Tibial artery (tissue), 4 donors: Measurements from ENCODE around the gene PCED1B.
"Not testable (repeated sequence)": the region's sequence is repeated elsewhere in the genome, so short reads cannot be mapped to it uniquely, and the experiment has no call there.

Experiments used
- DNase-seq, 2 donors: peaks; one replicate each; pipeline ENCODE4 v3.0.0-alpha.2; 2019
- H3K27ac ChIP-seq, 2 donors: fragments of 200-600 bp; sonication (generic) in 1 of 2; 1 replicate in 1 of 2; 2 replicates in 1 of 2; pipeline ENCODE4 v1.5.1; 2018 to 2019; ENCODE audit warnings: mild to moderate bottlenecking in 1 of 2
- H3K27me3 ChIP-seq, 2 donors: fragments of 200-600 bp; sonication (generic) in 1 of 2; one replicate each; pipeline versions ENCODE4 v1.5.1 to v1.6.0; 2016 to 2019
- H3K36me3 ChIP-seq, 3 donors: fragments of 200-600 bp; sonication (generic) in 2 of 3; one replicate each; pipeline ENCODE4 v1.5.1; 2016 to 2019; ENCODE audit warnings: mild to moderate bottlenecking in 2 of 3
- H3K4me1 ChIP-seq, 4 donors: fragments of 200-600 bp; sonication (generic) in 2 of 4; 1 replicate in 3 of 4; 2 replicates in 1 of 4; pipeline ENCODE4 v1.5.1; 2016 to 2019
- H3K4me3 ChIP-seq, 2 donors: fragments of 200-600 bp; sonication (generic) in 1 of 2; 1 replicate in 1 of 2; 2 replicates in 1 of 2; pipeline ENCODE4 v1.5.1; 2018 to 2019; ENCODE audit warnings: mild to moderate bottlenecking in 2 of 2
- H3K9me3 ChIP-seq, 3 donors: fragments of 200-600 bp; sonication (generic) in 1 of 3; one replicate each; pipeline ENCODE4 v1.5.1; 2016 to 2019
- intact Hi-C: fragments of 100-400 bp; cut with DNase I; formaldehyde crosslinking; loops from one replicate; pipeline ENCODE4 v1.15.0; 2023; ENCODE audit warnings: low total_unique reads
- TF ChIP-seq, protein P1 (sequence below), 2 experiments: fragments of 200-600 bp in 1 of 2; fragments of 450-650 bp in 1 of 2; IDR thresholded peaks; one replicate each; pipeline ENCODE4 v1.5.1; 2017 to 2019; ENCODE audit warnings: antibody characterized with exemption in 2 of 2, mild to moderate bottlenecking in 1 of 2, moderate library complexity in 1 of 2

Gene PCED1B

DNA sequence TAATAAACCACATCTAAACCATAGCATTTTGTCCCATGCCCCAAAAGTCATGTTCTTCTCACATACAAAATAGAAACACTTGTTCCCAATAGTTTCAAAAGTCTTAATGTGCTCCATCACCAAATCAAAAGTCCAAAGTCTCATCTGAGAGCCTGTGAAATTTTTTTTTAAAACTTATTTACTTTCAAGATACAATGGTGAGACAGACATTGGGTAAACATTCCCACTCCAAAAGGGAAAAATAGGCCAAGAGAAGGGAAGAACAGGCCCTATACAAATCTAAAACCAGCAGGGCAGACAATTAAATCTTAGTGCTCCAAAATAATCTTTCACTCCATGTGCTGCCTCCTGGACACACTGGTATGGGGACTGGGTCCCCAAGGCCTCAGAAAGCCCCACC is 84.7 kb downstream of the PCED1B start:
- Histone ChIP-seq H3K4me1 (no peaks in the 10 kb centered on the region), H3K27ac (no peak overlapping the region), H3K4me3 (no peak overlapping the region), H3K27me3 (no peaks in the 10 kb centered on the region), H3K36me3 (peaks cover 0 to 6% (median 0%) of the 10 kb centered on the region in 3 donors), H3K9me3 (no peaks in the 10 kb centered on the region)
- DNase-seq = no peak
- TF ChIP-seq, protein P1, sequence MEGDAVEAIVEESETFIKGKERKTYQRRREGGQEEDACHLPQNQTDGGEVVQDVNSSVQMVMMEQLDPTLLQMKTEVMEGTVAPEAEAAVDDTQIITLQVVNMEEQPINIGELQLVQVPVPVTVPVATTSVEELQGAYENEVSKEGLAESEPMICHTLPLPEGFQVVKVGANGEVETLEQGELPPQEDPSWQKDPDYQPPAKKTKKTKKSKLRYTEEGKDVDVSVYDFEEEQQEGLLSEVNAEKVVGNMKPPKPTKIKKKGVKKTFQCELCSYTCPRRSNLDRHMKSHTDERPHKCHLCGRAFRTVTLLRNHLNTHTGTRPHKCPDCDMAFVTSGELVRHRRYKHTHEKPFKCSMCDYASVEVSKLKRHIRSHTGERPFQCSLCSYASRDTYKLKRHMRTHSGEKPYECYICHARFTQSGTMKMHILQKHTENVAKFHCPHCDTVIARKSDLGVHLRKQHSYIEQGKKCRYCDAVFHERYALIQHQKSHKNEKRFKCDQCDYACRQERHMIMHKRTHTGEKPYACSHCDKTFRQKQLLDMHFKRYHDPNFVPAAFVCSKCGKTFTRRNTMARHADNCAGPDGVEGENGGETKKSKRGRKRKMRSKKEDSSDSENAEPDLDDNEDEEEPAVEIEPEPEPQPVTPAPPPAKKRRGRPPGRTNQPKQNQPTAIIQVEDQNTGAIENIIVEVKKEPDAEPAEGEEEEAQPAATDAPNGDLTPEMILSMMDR (IDR thresholded peaks at IDR 0.05) = no peak
- intact Hi-C loops = no loop called here

DNA sequence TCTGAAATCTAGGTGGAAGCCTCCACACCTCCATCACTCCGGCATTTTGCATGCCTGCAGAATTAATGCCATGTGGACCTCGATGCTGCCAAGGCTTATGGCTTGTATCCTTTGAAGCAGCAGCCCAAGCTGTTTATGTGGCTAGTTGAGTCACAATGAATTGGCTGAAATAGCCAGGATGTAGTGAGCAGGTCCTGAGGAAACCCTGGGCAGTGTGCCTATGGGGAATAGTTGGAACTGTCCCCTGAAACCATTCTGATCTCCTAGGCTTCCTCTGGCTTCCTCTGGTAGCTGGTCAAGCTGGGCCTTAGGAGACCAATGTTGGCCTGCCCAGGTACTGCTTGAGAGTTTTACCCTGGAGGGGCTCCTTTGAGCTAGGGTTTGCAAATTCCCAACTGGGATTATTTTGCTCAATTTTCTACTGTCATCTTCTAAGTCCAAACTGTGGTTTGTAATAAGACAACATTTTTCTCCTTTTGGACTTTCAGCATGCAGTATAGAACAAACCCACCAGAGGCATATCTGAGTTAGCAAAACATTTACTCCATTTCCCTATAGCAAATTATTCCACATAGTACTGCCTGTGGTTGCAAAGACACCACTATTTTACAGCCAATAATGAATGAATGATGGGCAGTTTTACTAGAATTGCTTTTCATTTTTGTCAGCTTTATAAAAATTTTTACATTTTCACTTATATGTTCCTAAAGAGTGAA is 85.5 kb downstream of the PCED1B start:
- Histone ChIP-seq H3K9me3 (no peaks in the 10 kb centered on the region), H3K27me3 (no peaks in the 10 kb centered on the region), H3K27ac (no peak overlapping the region), H3K36me3 (peaks cover 0 to 6% (median 0%) of the 10 kb centered on the region in 3 donors), H3K4me3 (no peak overlapping the region), H3K4me1 (no peaks in the 10 kb centered on the region)
- DNase-seq = no peak
- intact Hi-C loops = no loop called here
- TF ChIP-seq, protein P1 (IDR thresholded peaks at IDR 0.05) = no peak

DNA sequence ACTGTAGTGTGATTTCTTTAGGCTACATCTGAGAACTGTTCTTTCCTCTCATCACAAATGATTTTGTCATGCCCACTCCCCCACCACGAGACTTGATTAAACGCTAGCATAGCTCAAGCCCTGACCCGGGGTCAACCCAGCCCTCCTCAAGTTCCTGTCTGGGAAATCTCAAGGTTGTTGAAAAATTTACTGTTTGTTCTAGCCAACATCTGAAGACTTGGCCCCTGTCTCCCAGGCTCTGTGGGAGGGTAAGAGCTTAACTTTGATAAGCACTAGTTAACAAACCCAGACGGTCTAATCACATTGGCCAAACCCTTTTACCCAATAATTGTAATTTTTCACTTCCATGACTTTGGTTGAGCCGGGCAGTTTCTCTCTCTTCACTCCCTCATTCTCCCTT is 86.5 kb downstream of the PCED1B start:
- Histone ChIP-seq H3K27ac (no peak overlapping the region), H3K27me3 (no peaks in the 10 kb centered on the region), H3K4me1 (no peaks in the 10 kb centered on the region), H3K36me3 (peaks cover 0 to 6% (median 0%) of the 10 kb centered on the region in 3 donors), H3K4me3 (no peak overlapping the region), H3K9me3 (no peaks in the 10 kb centered on the region)
- DNase-seq = no peak
- intact Hi-C loops = no loop called here
- TF ChIP-seq, protein P1 (IDR thresholded peaks at IDR 0.05) = no peak

DNA sequence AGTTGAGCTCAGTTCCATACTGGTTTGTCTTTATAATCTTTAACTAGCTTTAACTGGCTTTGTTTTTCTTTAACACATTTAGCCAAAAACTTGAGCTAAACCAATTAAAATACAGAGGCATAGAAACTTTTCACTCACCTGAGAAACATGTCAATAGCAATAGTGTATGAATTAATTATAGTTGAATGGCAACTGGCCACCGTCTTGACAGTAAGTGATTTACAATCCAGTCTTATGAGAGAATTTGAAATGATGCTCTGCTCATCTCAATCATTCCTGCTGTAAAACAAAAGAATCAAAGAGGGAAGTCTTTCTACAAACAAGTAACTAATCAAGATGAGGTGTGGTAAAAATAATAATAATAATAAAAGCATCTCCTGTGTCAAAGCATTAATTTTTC is 86.9 kb downstream of the PCED1B start:
- Histone ChIP-seq H3K4me1 (no peaks in the 10 kb centered on the region), H3K36me3 (peaks cover 0 to 6% (median 0%) of the 10 kb centered on the region in 3 donors), H3K9me3 (no peaks in the 10 kb centered on the region), H3K27me3 (no peaks in the 10 kb centered on the region), H3K4me3 (no peak overlapping the region), H3K27ac (no peak overlapping the region)
- intact Hi-C loops = no loop called here
- no peak for DNase-seq
- TF ChIP-seq, protein P1 (IDR thresholded peaks at IDR 0.05) = no peak

DNA sequence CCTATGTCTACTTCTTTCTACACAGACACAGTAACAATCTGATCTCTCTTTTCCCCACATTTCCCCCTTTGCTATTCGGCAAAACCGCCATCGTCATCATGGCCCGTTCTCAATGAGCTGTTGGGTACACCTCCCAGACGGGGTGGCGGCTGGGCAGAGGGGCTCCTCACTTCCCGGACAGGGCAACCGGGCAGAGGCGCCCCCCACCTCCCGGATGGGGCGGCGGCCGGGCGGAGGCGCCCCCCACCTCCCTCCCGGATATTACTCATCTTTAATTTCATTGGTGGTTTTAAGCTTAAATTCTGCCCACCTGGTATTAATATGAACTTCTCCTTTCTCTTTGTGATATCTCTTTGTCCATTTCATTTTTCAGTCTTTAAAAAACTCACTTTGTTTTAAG is 90.9 kb downstream of the PCED1B start:
- H3K9me3 ChIP-seq, H3K27me3 ChIP-seq, H3K27ac ChIP-seq, H3K4me3 ChIP-seq, DNase-seq, intact Hi-C loops, H3K4me1 ChIP-seq: not testable (repeated sequence)
- H3K36me3 ChIP-seq = peaks cover 0 to 15% (median 12%) of the 10 kb centered on the region in 3 donors

DNA sequence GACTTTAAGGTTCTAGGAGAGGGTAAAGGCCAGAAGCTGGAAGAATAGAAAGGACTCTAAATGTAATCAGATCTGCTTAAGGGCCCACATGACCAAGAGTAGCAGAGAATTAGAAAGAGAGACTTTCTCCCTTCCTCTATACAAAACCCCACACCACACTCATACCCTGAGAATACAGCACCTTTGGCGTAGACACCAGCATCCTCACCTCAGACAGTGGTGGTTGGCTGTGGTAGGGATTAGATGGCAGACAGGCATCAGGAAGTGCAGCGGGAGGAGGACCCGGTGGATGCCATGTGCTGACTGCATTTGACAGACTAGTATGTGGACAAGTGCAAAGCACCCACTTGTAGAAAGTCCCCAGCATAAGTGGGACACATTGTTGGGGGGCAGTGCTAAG is 98.6 kb downstream of the PCED1B start:
- no peak for DNase-seq
- Histone ChIP-seq H3K4me1 (no peaks in the 10 kb centered on the region), H3K27me3 (no peaks in the 10 kb centered on the region), H3K36me3 (peaks cover 0 to 18% (median 12%) of the 10 kb centered on the region in 3 donors), H3K4me3 (no peak overlapping the region), H3K27ac (no peak overlapping the region), H3K9me3 (no peaks in the 10 kb centered on the region)
- intact Hi-C loops = no loop called here
- TF ChIP-seq, protein P1 (IDR thresholded peaks at IDR 0.05) = no peak

DNA sequence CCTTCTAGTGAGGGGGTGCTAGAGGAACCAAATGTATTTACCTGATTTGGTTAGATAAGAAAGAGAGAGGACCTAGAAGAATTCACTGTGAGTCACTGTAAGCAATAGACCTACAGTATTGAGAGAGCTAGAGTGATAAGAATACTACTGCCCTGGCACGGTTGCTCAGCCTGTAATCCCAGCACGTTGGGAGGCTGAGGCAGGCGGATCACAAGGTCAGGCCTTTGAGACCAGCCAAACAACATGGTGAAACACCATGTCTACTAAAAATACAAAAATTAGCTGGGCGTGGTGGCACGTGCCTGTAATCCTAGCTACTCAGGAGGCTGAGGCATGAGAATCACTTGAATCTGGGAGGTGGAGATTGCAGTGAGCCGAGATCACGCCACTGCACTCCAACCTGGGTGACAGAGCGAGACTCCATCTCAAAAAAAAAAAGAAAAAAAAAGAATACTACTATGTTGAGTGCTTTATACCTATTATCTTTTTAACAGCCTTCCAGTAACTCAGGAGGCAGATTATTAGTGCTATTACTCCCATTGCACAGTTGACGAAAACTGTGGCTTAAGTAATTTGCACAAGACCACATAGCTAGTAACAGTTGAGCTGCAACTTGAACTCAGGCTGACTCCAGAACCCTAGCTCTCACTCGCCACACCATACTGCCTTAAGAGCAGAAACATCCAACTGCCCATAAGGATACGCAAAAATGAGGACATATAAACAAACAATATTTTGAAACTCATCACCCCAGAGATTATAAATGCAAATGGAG is 102.9 kb downstream of the PCED1B start:
- H3K27me3 ChIP-seq, intact Hi-C loops, DNase-seq, H3K4me1 ChIP-seq, H3K4me3 ChIP-seq, H3K27ac ChIP-seq, H3K36me3 ChIP-seq, H3K9me3 ChIP-seq: not testable (repeated sequence)
